Measurements from ENCODE around the gene TCF3. TPM values are rescaled to one million over a fixed set of nuclear protein-coding genes. Genes with fewer than 3 reads are reported as not detected.
"Not testable (repeated sequence)": the region's sequence is repeated elsewhere in the genome, so short reads cannot be mapped to it uniquely, and the experiment has no call there.

The TCF3 gene
- total RNA-seq, 1 experiment from 2014 or later = 128 TPM

DNA sequence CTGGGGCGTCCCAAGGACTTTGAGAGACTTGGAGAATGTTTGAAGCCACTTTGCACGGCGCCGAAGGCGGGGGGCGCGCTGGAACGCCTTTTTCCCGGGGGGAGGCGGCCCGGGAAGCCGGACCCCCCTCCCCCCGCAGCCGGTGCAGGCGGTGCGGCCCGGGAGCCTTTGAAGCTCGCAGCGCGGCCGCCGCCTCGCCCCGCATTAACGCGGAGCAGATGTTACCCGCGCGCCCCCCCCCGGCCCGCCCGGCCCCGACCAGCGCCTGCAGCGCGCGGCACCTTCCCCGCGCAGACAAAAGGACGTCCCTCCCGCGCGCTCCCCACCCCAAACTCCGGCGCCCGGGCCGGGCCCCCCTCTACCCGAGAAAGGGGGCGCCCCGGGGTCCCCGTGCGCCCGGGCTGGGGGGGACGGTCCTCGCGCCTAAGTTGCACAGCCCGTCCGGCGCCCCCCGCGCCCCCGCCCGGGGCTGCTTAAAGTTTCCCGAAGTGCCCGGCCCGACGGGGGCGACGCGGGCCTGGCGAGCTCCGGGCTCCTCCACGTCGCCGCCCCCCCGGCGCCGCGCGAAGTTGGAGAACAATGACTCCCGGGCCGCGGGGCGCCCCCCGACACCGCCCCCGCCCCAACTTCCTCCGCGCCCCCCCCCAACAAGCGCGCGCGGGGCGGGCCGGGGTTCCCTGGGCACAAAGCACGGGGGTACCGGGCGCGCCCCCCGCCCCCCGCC is 685 bp downstream of the TCF3 start:
- Histone ChIP-seq H3K27me3 (replicated peaks) (no peaks in the 10 kb centered on the region), H3K9me3 (replicated peaks) (no peaks in the 10 kb centered on the region), H3K27ac (0 out of 2 replicates have a peak overlapping the region, but pooled peaks have one; percentile 39), H3K36me3 (peaks cover 27% of the 10 kb centered on the region), H3K4me3 (peak overlapping the region; percentile 91), H3K4me1 (replicated peaks) (peaks cover 19% of the 10 kb centered on the region)
- DNase-seq (ENCODE audit: low read depth in 1 of 2, low spot score in 2 of 2) = peak in 1 of 2 experiments; percentile 62

DNA sequence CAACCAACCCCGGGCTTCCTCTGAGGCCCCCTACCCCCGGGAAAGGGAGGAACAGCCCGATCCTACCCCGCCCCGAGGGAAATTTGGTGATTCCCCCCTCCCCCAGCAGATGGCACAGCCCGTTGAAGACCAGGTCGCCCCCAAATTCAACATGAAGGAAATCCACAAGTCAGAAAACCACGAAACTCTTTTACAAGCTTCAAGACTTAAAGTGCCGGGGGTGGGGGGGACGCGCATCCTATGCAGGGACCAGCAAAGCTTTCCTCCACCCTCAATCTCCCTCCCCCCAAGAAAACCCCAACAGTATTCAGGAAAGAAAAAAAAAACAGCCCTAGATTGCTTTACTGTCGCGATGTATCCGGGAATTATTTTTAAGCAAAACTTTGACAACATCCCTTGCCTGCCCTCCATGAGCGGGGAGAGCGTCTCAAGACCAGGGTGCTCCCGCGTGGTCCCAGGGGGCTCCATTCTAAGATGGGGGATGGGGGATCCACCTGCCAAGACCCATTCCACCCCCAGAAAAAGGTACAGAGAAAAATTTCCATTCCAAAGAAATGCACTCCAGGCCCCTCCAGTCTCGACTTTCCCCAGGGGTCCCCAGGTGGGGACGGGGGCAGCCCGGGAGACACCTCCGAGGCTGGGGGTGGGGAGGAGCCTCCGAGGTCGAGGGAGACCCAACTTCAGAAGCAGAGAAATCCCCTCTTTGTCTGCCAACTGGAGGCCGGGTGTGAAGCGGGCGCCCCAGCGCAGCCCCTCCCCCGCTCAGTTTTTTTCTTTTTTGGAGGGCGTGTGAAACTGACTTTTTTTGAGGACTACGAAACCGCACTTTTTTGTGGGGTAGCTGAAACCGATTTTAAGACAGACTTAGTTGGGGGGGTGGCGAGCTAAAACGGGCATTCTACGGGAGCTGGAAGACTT is 1.5 kb downstream of the TCF3 start:
- H3K4me1 ChIP-seq (replicated peaks) = peaks cover 19% of the 10 kb centered on the region

DNA sequence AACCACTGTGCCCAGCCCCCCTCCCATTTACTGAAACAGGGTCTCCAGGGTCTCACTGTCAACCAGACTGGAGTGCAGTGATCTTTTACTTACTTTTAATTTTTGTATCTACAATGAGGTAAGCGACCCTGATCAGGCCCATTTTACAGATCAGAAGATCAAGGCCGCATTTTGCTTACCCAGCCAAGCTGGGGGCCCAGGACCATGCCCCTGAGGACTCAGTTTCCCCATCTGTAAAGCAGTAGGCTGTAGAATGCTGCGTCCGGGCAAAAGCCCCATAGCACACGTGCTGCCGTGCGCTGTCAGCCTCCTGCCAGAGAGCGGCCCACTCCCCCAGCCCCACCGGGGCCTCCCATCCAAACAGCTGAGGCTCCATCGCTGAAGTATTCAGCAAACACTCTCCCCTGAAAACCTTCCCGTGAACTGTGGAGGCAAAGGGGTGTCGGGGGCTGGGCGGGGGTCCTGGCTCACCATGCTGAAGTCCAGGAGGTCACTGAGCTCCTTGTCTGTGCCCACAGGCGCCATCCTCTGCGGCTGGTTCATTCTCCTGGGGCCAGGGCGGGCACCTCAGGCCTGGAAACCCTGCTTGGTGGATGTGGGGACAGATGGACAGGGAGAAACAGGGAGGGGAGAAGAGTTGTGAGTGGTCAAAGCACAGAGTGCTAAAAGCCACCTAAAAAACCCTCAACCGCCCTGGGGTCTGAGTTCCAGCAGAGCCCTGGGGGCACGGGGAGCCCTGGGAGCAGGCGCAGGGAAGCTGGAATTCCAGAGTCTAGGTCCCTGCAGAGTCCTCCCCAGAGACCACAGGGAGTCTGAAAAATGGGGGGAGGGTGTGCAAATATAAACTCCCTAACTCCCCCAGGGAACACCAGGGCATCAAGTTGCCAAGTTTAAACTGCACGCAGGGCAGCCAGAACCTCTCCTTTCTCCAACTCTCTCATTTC is 2.4 kb downstream of the TCF3 start:
- no peak for DNase-seq (ENCODE audit: low read depth in 1 of 2, low spot score in 2 of 2)
- peaks cover 10% of the 10 kb centered on the region for H3K4me1 ChIP-seq (replicated peaks)
- H3K27ac ChIP-seq = no peak overlapping the region
- H3K4me3 ChIP-seq = no peak overlapping the region
- H3K27me3 ChIP-seq (replicated peaks) = no peaks in the 10 kb centered on the region
- H3K9me3 ChIP-seq (replicated peaks) = no peaks in the 10 kb centered on the region
- H3K36me3 ChIP-seq = peaks cover 42% of the 10 kb centered on the region

More for the DNA sequence above, 1.5 kb downstream of the TCF3 start:
- no peaks in the 10 kb centered on the region for H3K27me3 ChIP-seq (replicated peaks)
- no peak overlapping the region for H3K27ac ChIP-seq
- no peak for DNase-seq (ENCODE audit: low read depth in 1 of 2, low spot score in 2 of 2)
- peak overlapping the region; percentile 91 for H3K4me3 ChIP-seq
- no peaks in the 10 kb centered on the region for H3K9me3 ChIP-seq (replicated peaks)
- peaks cover 35% of the 10 kb centered on the region for H3K36me3 ChIP-seq

DNA sequence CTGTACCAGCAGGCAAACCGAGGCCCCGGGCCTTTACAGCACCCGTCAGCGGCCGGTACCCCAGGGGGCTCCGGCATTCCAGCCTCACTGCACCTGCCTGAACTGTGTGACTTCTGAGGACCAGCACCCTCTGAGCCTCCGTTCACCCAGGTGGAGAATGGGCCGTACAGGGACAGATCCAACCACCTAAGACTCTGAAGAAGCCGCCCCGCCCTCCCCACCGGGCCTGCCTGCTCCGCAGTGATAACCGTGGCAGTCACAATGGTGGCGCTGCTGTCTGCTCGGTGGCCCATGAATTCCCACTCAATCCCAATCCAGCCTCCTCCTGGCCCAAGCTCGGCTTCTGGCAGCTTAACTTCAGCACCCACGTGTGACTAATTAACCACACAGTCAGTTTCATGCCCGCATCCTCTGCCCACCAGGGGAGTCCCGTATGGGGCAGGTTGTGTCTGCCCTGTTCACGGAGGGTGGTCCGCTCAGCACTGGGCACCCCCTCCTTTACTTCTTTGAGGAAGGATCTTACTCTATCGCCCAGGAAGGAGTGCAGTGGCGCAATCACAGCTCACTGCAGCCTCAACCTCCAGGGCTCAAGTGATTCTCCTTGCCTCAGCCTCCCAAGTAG is 3.4 kb downstream of the TCF3 start:
- Histone ChIP-seq H3K9me3 (replicated peaks) (no peaks in the 10 kb centered on the region), H3K27ac (no peak overlapping the region), H3K27me3 (replicated peaks) (no peaks in the 10 kb centered on the region), H3K4me1 (replicated peaks) (peaks cover 9% of the 10 kb centered on the region), H3K4me3 (no peak overlapping the region), H3K36me3 (peaks cover 48% of the 10 kb centered on the region)
- no peak for DNase-seq (ENCODE audit: low read depth in 1 of 2, low spot score in 2 of 2)

DNA sequence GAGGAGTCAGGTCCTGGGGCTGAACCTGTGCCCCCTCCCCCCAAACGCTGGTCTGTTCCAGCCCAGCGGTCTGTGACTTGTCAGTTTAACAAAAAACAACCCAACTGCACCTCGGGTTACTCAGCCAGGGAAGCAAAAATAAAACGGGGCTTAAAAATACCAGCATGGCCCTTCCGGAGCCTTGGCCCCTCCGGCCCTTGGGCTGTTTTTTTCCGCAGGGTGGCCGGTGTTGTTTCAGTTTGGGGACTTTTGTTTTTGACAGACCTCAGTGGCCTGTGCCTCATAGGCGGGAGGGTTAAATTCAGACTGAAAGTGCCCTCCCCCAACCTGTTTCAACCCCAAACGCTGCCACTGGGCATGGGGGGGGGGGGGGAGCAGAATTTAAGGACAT is 4.0 kb downstream of the TCF3 start:
- H3K4me3 ChIP-seq = no peak overlapping the region

DNA sequence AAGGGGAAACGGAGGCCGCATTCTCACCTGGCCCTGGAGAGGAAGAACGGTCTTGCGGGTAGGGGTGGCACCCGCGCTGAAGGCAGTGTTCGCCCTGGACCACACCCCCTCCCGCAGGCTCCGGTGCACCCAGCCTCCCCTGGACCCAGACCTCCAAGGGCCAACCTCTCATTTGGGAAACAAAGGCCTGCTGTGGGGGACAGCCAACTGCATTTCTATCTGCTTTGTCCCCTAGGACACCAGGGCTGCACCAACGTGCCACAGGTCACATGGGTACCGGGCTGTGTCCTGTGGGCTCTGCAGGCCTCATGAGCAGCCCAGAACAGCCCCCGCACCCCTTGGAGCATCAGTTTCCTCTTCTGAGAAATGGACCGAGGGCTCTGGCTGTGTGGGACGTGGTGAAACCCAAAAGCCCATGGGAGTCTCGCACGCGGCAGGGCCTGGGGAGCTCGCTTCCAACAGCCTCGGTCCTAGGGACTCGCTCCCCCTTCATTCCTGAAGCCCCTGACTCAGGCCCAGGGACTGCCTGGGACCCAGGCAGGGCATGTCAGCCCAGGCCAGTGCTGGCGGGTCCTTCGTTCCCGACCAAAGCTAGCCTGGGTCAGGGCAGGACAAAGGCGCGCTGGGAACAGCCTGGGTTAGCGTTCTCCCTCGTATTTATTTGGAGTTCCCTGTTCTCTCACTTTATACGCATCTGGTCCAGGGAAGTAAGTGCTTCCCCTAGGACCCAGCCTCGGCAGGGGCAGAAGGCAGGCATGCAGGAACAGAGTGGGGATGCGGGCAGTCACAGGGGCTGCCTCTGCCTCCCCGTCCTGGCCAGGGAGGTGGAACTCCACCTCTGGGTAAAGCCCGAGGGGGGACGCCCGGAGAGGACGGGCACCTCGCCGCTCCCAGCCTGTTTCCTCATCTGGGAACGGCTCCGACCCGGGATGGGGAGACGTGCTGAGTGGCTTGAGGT is 4.6 kb downstream of the TCF3 start:
- Histone ChIP-seq H3K36me3 (peaks cover 57% of the 10 kb centered on the region), H3K4me3 (no peak overlapping the region), H3K27ac (no peak overlapping the region), H3K9me3 (replicated peaks) (no peaks in the 10 kb centered on the region), H3K4me1 (replicated peaks) (peaks cover 6% of the 10 kb centered on the region), H3K27me3 (replicated peaks) (no peaks in the 10 kb centered on the region)
- no peak for DNase-seq (ENCODE audit: low read depth in 1 of 2, low spot score in 2 of 2)

More for the DNA sequence above, 4.0 kb downstream of the TCF3 start:
- peaks cover 53% of the 10 kb centered on the region for H3K36me3 ChIP-seq
- no peaks in the 10 kb centered on the region for H3K27me3 ChIP-seq (replicated peaks)
- H3K9me3 ChIP-seq (replicated peaks) = no peaks in the 10 kb centered on the region
- DNase-seq (ENCODE audit: low read depth in 1 of 2, low spot score in 2 of 2) = no peak
- no peak overlapping the region for H3K27ac ChIP-seq
- peaks cover 9% of the 10 kb centered on the region for H3K4me1 ChIP-seq (replicated peaks)

DNA sequence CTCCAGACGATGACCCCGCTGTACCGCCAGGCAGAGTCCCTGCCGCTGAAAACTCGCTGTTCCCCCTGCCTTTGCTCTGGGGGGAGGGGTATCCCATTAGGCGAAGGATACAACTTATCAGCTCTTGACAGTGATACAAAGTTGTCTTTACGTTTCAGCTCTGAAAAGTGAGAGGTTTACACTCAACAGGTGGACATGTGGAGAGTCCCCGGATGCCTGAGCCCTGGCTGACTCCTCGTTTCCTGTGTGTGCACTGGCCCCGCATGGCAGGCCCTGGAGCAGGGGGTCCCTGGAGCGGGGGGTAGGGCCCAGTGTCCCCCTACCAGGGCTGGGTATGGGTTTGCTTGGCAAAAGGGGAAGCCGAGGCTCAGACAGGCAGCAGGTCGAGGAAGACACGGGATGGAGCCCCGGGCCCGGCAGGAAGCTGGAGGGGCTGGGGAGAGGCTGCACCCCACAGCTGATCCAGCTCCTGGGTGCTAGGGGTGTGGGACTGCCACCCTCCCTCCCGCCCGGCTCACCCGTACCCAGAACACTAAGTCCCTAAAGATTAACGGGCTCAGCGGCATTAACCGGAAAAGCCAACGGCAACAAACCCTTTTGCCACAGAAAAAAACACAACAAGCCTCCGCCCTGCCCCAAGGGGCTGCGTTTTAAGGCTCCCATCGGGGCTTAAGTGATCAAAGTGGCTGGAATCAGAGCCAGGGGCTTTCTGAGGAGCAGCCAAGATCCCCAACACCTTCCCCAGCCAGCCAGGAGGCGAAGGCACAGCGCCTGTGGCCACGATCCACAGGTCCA is 5.6 kb downstream of the TCF3 start:
- Histone ChIP-seq H3K4me3 (no peak overlapping the region), H3K4me1 (replicated peaks) (peaks cover 6% of the 10 kb centered on the region), H3K36me3 (peaks cover 67% of the 10 kb centered on the region), H3K9me3 (replicated peaks) (no peaks in the 10 kb centered on the region), H3K27ac (no peak overlapping the region), H3K27me3 (replicated peaks) (no peaks in the 10 kb centered on the region)
- no peak for DNase-seq (ENCODE audit: low read depth in 1 of 2, low spot score in 2 of 2)

DNA sequence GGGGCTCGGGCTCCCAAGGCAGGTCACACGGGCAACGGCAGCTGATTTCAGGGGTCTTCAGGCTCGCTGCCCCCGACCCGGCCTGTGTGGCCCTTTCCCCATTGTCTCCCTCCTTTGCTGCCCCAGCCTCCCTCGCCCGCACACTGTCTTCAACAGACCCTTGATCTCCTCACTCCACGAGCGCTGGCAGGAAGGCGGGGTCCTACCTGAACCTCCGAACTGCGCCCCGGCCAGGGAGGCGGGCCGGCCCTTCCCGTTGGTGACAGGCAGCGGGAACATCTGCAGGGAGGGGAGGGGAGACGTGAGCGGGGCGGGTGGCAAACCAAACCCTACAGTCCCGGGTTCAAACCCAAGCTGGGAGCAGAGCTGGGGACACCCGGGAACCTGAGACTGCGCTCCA is 6.3 kb downstream of the TCF3 start:
- H3K27me3 ChIP-seq (replicated peaks) = no peaks in the 10 kb centered on the region
- H3K36me3 ChIP-seq = peaks cover 74% of the 10 kb centered on the region
- DNase-seq (ENCODE audit: low read depth in 1 of 2, low spot score in 2 of 2) = no peak
- peaks cover 3% of the 10 kb centered on the region for H3K4me1 ChIP-seq (replicated peaks)
- H3K27ac ChIP-seq = no peak overlapping the region
- H3K4me3 ChIP-seq = no peak overlapping the region
- no peaks in the 10 kb centered on the region for H3K9me3 ChIP-seq (replicated peaks)

DNA sequence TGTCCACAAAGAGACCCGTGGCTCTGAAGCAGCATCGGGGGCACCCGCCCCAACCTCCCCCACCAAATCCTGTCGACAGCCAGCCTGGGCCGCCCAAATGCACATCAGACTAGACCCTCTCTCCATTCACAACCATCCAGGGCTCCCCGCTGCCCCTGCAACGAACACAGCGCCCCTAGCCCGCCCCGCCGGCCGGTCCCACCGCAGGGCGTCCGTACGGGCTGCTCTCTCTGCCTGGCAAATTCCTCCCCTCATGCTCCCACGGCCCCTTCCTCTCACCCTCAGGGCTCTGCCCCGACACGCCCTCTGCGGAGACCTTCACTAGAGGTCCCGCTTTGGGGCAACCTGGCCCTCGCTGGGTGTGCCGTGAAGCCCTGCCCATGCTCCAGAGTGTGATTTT is 7.1 kb downstream of the TCF3 start:
- Histone ChIP-seq H3K36me3 (peaks cover 75% of the 10 kb centered on the region), H3K9me3 (replicated peaks) (no peaks in the 10 kb centered on the region), H3K27me3 (replicated peaks) (no peaks in the 10 kb centered on the region), H3K4me1 (replicated peaks) (no peaks in the 10 kb centered on the region; the same call in 1 of the 2 replicates), H3K4me3 (no peak overlapping the region), H3K27ac (no peak overlapping the region)
- no peak for DNase-seq (ENCODE audit: low read depth in 1 of 2, low spot score in 2 of 2)

DNA sequence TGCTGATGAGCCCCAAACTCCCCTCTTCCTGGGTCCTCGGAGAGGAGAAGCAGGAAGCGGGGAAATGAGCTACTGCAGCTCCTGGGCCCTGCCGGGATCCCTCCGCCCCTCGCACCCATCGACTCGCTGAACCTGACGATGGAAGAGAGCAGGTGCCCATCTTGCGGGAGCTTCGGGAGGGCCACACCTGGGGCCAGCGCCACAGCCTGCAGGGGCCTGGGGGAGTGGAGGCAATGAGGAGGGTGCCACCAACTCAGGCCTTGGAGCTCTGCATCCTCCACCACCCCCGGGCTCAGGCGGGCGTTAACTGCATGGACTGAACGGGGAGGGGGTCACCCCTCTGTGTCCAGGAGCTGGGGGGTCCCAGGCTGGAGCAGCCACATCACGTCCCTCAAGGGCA is 8.3 kb downstream of the TCF3 start:
- H3K4me1 ChIP-seq (replicated peaks) = no peaks in the 10 kb centered on the region
- no peaks in the 10 kb centered on the region for H3K27me3 ChIP-seq (replicated peaks)
- no peak overlapping the region for H3K27ac ChIP-seq
- no peaks in the 10 kb centered on the region for H3K9me3 ChIP-seq (replicated peaks)
- DNase-seq (ENCODE audit: low read depth in 1 of 2, low spot score in 2 of 2) = no peak
- no peak overlapping the region for H3K4me3 ChIP-seq
- H3K36me3 ChIP-seq = peaks cover 72% of the 10 kb centered on the region

DNA sequence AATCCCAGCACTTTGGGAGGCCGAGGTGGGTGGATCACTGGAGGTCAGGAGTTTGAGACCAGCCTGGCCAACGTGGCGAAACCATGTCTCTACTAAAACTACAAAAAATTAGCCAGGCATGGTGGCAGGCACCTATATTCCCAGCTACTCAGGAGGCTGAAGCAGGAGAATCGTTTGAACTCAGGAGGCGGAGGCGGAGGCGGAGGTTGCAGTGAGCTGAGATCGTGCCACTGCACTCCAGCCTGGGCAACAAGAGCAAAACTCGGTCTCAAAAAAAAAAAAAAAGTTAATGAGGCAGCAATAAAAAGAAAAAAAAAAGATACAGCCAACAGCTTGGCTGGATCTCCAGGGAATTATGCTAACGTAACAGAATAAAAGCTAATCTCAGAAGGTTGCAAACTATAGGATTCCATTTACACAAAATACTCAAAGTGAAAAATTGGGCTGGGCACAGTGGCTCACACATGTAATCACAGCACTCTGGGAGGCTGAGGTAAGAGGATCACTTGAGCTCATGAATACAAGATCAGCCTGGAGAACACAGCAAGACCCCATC is 11.4 kb downstream of the TCF3 start:
- not testable (repeated sequence) for H3K9me3 ChIP-seq (replicated peaks); H3K27me3 ChIP-seq (replicated peaks); DNase-seq (ENCODE audit: low read depth in 1 of 2, low spot score in 2 of 2); H3K27ac ChIP-seq; H3K4me3 ChIP-seq; H3K4me1 ChIP-seq (replicated peaks)
- H3K36me3 ChIP-seq = peaks cover 66% of the 10 kb centered on the region
